Spleen (tissue), 7 donors: Measurements from ENCODE around the gene SORCS2.

ENCODE experiments used
- POLR2A ChIP-seq, 3 donors: fragments of 450-650 bp; IDR thresholded peaks; one replicate each; pipeline ENCODE4 v1.5.1; 2017; ENCODE audit warnings: antibody characterized with exemption in 3 of 3, mild to moderate bottlenecking in 1 of 3
- POLR2AphosphoS5 ChIP-seq, 3 donors: sonication (generic); formaldehyde crosslinking; IDR thresholded peaks; one replicate each; pipeline ENCODE4 v1.5.1; 2017; ENCODE audit warnings: antibody characterized with exemption in 3 of 3
- TF ChIP-seq, protein P1 (sequence below), 11 experiments: fragments of 200-600 bp in 7 of 11; fragments of 450-650 bp in 4 of 11; sonication (generic) in 4 of 11; IDR thresholded peaks in 8 of 11; conservative IDR thresholded peaks in 3 of 11; 1 replicate in 7 of 11; 2 replicates in 4 of 11; pipeline versions ENCODE4 v1.4.0 to v1.8.0; 2016 to 2021; ENCODE audit warnings: antibody characterized with exemption in 11 of 11, inconsistent platforms in 4 of 11, mild to moderate bottlenecking in 1 of 11
- donor health status: DM: no; HTN: no; CAD: no; lungs with moderate emphysema.
- donor health status: DM: no; HTN: no; CAD: no.
- donor health status: DM: no; HTN: no; CAD: no.

DNA sequence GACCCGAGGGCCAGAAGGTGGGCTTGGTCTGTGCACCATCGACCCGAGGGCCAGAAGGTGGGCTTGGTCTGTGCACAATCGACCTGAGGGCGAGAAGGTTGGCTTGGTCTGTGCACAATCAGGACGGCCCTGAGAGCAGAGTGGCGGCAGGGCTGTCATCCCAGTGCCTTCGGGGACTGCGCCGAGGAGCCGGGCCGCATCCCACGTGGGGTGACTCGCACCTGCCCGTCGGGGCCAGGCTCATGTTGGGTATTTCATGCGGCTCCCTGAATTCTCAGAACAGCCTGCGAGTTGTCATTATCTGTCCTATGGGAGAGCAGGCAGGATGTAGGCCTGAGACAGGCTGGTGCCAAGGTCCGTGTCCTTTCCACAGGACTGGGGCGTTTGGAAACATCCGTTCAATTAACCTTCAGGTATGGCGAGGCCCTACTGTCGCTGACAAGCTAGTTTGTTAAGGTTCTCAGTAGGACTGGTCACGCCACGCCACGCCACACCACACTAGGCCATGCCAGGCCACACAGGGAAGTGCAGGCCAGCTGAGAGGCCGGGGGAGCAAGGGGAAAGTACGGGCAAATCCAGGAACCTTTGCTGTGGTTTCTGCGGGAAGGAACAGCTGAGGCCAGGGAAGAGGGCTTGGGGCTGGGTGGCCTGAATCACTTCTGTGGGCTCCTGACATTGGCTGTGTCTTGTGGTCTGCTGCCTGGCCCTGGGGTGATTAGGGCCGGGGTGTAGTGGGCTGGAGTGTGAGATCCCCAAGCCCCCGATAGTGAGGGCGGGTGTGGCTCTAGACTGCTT, 564.4 kb downstream of the SORCS2 start:
- TF ChIP-seq, protein P1, sequence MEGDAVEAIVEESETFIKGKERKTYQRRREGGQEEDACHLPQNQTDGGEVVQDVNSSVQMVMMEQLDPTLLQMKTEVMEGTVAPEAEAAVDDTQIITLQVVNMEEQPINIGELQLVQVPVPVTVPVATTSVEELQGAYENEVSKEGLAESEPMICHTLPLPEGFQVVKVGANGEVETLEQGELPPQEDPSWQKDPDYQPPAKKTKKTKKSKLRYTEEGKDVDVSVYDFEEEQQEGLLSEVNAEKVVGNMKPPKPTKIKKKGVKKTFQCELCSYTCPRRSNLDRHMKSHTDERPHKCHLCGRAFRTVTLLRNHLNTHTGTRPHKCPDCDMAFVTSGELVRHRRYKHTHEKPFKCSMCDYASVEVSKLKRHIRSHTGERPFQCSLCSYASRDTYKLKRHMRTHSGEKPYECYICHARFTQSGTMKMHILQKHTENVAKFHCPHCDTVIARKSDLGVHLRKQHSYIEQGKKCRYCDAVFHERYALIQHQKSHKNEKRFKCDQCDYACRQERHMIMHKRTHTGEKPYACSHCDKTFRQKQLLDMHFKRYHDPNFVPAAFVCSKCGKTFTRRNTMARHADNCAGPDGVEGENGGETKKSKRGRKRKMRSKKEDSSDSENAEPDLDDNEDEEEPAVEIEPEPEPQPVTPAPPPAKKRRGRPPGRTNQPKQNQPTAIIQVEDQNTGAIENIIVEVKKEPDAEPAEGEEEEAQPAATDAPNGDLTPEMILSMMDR (IDR thresholded peaks at IDR 0.05 in 8 of 11, conservative IDR thresholded peaks at IDR 0.05 in 3 of 11), result no peak
- no peak for TF ChIP-seq POLR2AphosphoS5 (IDR thresholded peaks at IDR 0.05)
- TF ChIP-seq POLR2A (IDR thresholded peaks at IDR 0.05), result no peak
